SW 1271 (cell line): ENCODE data around the gene DLGAP1.

Source experiments
- DNase-seq, 2 experiments: peaks; one replicate each; lab custom pipeline; 2025; lab: John Stamatoyannopoulos, UW

DLGAP1 gene

DNA sequence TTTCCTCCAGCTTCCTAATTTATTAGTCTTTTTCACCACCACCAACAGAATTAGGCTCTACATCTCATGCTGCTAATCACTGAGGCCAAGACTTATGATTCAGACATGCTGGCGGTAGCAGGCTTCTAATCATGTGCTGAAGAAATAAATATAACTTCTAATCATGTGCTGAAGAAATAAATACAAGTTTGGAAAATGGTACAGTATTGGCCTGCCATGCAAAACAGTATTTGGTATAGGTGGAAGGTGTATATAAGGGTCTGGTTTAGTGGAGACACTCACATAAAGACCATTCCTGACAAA is 764.4 kb downstream of the DLGAP1 start:
- DNase-seq = no peak

DNA sequence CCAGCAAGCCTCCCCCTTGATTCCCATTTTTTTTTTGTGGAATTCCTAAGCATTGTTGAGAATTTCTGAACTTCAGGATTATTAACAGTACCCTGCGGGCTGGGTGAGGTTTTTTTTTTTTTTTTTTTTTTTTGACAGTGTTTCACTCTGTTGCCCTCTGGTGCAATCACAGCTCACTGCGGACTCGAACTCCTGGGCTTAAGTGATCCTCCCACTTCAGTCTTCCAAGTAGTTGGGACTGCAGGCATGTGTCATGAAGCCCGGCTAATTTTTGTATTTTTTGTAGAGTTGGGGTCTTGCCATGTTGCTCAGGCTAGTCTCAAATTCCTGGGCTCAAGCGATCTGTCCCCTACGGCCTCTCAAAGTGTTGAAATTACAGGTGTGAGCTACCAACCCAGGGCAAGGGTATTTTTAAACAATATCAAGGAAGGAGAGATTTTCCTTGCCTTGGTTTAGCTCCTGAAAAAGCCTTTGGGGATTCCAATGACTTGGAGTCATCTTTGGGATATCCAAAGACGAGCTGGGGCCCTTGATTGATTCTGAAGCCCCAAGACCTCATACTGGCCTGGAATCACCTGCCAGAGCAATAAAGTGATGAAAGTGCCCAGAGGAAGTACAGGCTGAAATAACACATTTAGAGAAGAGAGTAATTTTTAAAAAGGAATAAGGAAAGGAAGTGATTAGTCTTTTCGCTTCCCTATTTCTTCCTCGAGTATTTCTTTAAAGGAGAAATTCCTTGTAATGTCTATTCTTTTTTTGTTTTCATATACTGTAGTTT is 764.9 kb downstream of the DLGAP1 start:
- DNase-seq = no peak

DNA sequence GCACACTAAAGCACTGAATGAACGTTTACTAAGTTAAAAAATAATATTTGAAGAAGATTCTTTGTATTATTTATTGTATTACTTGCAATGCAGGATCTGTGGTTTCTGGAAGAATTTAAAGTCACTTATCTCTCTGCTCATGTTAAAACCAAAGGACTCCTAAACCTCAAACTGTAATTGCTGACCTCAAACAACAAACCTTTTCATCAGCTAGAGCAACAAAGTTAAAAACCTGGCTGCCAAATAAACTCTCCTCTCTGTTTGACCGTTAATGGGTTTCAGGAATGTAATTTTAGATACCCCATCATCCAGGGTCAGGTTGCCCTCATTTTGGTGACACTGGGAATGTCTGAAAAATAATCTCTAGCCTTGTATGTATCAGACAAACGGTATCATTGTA is 766.0 kb downstream of the DLGAP1 start:
- DNase-seq = no peak

DNA sequence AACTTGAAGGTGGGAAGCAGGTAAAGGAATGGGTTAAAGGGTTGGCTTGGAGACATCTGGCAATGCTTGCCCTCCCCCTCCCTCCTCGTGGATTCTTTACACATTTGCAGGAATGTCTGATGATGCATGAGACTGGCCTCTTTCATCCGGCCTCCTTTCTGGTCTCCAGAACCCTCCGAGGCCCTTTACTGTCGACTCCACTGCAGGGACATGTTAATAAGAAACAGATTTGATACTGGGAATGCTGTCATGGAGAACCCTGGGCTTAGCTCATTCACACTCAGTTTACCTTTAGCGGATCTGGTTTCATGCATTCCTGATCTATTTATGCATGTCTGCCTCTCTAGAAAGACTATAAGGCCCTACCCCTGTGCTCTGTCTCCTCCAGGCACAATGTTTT is 766.4 kb downstream of the DLGAP1 start:
- DNase-seq = peak in 1 of 2 experiments; percentile 29

DNA sequence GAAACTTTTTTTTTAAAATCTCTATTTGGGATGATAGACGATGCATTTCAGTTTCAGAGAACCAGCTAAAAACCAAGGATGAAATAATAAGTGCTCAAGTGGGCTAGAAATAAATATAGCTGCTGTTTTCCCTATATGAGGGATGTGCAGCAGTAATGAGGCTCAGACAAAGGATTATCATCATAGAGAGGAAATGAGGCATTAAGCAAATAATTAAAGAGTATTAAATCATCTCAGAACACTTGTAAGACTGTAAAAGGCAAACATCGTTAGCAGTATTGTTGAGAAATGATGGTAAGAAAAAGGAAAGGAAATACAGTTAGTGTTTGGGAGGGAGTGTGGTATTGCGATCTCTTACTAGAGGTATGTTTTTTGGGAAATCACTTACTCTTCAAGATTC is 771.6 kb downstream of the DLGAP1 start:
- no peak for DNase-seq

DNA sequence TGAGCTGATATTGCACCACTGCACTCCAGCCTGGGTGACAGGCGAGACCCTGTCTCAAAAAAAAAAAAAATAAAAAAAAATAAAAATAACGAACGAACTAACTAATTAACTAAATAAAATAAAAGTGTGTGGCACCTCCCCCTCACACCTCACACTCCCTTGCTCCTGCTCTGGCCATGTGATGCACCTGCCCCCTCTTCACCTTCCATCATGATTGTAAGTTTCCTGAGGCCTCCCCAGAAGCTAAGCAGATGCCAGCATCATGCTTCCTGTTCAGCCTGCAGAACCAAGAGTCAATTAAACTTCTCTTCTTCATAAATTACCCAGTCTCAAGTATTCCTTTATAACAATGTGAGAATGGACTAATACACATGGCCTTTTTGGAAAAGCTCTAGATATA is 773.0 kb downstream of the DLGAP1 start:
- DNase-seq = no peak

DNA sequence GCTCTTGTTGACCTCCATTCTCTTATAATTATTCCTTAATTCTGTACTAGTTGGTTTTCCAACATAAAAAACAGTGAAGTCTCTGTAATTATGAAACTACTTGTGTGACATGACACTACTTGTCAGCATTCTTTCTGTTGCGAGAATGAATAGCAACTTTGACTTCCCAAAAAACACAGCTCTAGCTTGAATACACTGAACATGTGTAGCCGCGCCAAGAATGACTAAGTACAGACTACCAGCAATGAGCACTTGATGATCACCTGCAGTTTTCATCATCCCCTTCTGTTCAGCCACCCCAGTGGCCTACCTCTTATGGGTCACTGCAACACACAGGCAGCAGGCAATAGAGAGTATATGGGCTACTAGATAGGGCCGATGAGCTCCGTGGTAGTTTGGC is 775.9 kb downstream of the DLGAP1 start:
- no peak for DNase-seq

DNA sequence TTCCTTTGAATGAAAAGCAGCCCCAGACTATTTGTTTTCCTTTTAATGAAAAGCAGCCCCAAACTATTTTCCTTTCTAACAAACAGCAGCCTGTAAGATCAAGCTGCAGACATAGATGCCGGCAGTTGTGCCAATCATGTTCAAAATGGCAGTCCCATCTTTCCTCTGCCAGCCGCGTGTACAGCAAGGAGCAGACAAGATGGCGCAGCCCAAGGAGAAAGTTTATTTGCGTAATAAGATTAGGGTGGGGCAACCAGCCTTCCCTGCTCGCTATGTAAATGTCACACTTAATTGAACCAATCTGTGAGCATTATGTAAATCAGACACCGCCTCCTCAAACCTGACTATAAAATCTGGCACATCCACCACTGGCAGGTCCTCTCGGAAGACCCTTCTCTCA is 779.1 kb downstream of the DLGAP1 start:
- no peak for DNase-seq

DNA sequence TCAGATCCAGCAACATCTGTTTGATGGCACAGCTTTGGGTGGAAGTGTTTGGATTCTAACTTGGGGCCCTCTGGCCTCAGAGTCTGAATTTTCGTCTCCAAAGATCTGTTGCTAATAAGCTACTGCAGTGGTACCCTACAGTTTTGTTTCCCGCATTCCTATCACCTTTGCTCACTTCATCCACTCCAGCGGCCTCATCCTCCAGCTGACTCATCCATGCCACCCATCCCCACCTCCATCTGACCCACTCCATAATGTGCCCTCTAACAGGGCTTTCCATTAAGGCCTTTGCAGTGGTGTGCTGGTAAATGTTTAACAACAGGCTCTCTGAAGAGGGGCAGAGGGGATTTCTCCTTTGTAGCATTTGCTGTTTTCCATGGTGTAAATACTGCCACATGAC is 779.7 kb downstream of the DLGAP1 start:
- no peak for DNase-seq

DNA sequence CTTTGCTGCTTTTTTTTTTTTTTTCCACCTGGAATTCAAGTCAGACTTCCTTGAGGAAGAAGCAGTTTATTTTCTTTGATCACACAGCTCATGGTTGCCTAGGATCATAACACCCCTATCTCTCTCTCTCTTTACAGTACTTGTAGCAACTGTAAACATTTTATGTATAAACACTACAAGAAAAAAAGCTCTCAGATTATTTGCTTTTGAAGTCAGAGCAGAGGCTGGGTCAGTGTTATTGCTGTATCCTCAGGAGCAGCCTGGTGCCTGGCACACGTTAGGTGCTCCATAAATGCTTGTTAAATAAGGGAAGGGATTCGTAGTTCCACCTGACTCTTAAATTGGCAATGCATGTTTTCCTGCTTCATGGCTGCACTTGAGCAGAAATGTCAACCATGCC is 783.9 kb downstream of the DLGAP1 start:
- no peak for DNase-seq

DNA sequence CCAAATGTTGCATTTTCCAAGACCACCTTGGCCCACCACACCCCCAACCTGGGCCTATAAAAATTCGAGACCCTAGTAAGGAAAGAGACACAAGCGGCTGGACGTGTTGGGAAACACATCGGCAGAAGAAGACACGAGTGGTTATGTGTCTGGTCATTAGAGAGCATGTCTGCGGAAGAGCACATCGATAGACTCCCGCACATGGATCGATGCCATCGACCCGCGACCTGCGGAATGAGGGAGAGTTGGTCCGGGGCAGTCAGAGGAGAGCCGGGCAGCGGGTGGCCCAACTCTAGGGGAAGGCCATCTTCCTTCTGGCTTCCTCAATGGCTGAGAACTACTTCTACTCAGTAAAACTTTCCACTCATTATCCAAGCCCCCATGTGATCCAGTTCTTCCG is 785.7 kb downstream of the DLGAP1 start:
- no peak for DNase-seq

DNA sequence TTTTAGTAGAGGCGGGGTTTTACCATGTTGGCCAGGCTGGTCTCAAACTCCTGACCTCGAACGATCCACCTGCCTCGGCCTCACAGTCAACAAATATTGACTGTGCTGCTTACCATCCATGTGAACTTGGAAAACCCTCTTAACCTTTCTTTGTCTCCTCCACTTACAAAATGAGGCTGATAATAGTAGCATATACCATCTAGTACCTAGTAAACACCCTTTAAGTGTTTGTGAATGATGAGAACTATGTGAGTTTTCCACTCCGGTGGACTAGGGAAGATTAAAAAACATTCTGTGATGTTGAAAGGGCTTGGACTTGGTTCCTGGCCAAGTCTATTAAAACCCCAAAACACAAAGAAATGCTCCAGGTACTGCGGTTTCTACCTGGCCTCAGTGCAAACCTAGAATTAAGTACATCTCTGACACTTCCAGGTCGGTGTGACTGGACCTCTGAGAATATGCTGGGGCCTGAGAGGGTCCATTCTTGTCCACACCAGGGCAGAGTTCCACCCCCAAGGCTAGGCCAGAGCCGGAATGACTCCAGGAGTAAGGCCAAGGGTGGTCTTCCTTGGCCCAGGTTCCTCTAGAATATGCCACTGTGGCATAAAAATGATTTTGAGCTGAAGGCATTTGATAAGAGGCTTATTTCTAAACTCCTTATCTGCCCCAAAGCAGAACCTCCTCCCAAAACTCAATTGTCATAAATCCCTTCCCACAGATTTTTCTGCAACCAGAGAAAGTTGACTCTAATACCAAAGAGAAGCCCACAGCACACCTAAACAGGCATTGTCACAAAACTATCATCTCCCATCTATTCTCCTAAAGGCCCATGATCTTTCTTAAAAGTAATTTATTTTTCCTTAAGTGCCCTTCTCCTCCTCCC is 787.6 kb downstream of the DLGAP1 start:
- DNase-seq = no peak

DNA sequence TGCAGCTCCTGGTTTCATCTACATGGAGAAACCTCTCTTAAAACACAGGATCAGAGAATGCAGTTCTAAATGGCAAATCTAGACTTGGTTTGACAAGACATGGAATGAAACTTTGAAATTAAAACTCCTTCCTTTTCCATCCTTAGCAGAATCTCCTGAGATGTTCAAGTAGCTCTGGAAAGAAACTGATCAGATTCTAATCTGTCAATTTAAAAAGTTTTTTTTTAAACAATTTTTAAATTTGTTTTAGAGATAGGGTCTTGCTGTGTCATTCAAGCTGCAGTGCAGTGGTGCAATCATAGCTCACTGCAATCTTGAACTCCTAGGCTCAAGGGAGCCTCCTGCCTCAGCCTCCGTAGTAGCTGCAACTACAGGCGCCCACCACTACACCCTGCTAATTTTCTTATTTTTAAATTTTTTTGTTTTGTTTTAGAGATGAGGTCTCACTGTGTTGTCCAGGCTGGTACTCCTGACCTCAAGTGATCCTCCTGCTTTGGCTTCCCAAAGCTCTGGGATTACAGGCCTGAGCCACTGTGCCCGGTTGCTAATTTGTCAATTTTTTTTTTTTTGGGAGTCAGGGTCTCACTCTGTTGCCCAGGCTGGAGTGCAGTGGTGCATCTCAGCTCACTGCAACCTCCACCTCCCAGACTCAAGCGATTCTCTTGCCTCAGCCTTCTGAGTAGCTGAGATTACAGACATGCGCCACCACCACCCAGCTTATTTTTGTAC is 788.4 kb downstream of the DLGAP1 start:
- DNase-seq = no peak

DNA sequence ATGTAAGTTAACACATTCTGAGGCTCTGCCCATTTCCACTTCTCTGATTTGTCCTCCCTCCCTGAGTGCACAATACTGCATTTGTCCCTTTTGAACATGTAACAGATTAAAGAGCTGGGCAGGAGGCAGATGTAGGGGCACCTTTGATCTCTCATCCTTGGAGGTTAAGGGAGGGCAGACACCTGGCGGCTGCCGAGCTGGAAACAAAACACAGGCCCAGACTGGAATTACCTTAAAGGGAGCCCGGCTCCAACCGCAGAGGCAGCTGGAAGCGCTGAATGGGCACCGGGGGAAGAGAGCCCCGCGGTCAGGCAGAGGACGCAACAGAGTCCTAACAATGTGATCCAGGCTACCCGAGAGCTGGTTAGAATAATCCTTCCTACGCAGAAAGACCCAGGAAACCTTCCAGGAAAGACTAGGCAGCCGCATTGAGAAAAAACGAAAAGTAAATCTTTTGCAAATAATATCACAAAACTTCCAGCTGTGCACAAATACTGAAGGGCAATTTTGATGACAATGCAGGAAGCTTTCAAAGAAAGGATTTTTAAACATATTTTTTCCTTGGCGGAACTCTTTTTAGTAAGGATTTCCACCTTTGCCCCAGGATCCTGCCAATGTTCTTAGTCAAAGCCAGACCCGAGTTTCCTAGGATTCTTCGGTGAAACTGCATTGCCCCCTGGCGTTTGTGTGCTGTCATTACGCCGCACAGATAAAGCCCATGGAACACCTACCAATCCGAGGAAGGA is 789.2 kb downstream of the DLGAP1 start:
- peak; percentile 19 to 74 for DNase-seq

DNA sequence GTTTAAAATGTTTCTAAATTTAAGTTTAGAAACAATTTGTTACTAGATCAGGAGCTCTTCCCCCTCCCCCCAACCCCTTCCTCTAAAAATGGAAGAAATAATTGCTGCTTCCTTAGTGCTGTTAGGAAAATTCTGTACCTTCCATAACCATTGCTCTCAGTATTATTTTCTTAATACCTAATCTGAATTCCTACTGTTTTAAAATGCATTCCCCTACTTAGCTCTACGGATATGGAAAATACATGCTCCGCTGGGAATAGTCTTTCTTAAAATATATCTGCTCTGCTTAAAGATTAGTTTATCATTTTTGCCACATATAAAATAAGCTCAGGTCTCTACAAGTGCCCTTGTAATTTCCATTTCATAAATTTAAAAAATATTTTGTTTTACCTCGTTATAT is 789.9 kb downstream of the DLGAP1 start:
- DNase-seq = no peak

DNA sequence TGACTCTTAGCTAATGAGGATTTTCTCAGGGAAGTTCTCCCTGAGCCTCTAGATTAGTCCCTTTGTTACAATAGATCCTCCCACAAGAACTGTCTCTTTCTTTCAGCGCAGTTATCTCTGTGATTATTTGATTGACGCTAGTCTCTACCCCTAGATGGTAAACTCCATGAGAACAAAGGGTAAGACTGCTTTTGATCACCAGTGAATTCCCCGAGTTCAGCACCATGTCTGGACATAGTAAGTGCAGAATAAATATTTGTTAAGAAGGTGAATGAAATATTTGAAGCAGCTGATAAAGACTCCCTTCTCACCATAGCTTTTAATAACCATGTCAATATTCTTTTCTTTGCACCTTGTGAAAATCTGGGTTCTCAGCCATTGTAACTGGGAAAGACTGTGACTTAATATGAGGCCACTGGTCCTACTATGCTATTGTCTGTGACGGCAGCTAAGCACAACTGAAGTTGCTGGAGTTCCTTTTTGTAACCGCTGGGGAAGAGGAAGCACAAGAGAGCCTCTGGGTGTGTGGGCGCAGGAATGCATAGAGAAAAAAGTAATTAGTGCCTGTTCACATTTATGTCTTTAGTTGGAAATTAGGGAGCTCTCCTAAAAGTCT is 790.4 kb downstream of the DLGAP1 start:
- DNase-seq = no peak

DNA sequence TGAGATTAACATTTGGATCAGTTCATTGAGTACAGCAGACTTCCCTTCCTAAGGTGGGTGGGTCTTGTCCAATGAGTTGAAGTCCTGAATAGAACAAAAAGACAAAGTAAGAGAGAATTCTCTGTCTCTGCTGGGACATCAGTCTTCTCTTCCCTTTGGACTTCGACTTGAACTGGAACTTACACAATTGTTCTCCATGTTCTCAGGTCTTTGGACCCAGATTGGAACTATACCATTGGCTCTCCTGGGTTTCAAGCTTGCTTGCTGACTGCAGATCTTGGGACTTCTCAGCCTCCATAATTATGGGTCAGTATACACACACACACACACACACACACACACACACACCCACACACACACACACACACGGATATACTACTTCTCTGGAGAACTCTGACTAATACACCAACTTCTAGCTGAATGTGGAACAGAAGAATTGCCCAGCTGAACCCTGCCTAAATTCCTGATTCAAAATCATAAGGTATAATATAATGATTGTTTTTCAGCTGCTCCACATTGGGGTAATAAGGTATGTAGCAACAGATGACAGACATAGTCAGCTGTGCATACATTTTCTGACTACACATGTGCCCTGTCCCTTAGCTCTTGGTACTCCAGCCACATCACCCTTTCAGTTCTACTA is 791.1 kb downstream of the DLGAP1 start:
- DNase-seq = no peak

DNA sequence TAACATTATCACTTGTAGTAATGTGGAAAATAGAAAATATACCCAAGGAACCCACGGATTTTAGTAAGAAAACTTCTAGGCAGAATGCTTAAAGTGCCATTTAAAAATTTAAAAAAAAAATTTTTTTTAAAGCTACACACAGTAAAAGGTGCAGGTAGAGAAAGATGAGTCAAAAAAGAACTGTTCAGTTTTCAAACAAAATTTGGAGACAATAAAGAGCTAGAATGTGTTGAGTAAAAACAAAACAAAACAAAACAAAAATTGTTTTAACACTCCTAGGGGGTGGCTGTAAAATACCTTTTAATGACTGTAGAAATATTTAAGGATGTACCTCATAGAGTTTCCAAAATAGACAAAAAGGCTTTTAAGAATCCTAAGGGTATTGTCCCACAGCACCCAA is 793.1 kb downstream of the DLGAP1 start:
- DNase-seq = no peak

DNA sequence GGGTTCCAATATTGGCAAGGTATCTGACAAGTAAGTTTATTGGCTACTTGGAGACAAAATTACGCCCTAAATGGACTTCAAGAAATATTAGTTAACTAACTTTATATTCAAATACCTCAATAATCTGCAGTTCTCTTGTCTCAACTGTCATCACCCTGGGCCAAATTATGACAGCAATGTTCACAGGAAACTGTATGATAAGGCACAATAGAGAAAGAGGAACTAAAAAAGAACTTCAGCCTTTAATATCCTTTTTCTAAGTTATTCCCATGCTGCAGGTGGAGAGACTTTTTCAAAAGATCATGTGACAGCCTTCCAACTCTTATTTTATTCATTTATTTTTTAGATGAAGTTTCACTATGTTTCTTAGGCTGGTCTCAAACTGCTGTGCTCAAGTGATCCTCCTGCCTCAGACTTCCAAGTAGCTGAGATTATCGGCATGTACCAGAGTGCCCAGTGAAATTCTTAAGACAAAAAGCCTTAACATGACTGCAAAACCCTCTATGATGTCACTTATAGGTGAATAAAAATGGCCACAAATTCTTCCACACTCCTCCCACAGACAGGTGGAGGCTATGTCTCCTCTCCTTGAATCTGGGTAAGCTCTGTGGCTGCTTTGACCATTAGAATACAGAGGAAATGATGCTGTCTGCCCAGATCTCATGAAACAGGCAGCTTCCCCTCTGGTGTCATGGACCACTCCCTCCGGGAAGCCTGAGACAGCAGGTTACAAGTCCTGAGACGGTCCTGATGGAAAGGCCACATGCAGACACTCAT is 794.2 kb downstream of the DLGAP1 start:
- DNase-seq = no peak

DNA sequence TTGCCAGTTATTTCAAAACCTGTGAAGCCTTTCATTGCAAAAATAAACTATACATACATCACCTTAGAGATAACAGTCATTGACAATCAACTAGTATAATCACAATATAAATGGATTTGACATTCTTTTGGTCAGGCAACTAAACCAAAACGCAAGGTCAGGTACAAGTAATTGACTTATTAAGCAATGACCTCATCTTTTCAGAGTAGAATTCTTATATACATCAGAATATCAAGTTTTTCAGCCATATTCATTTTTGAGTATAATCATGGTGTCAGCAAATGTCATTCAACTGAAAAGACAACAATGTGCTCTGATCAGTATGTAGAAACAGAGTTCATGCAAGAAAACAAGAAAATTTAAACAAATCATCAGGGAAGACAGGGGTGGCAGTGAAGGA is 796.6 kb downstream of the DLGAP1 start:
- DNase-seq = no peak
